Stimulated activated CD4-positive, alpha-beta T cell treated with anti-CD3 and anti-CD28 coated beads, Interleukin-12 subunit alpha, Interleukin-12 subunit beta, amount 100 ng/mL, for 48 hours (primary cell): Measurements from ENCODE around the gene EPS15.
"Not testable (repeated sequence)": the region's sequence is repeated elsewhere in the genome, so short reads cannot be mapped to it uniquely, and the experiment has no call there.

ENCODE experiments used
- DNase-seq, 3 donors: peaks; one replicate each; pipeline ENCODE4 v3.0.0-alpha.2; 2020; ENCODE audit warnings: low read depth in 2 of 3, low spot score in 1 of 3

EPS15 gene

DNA sequence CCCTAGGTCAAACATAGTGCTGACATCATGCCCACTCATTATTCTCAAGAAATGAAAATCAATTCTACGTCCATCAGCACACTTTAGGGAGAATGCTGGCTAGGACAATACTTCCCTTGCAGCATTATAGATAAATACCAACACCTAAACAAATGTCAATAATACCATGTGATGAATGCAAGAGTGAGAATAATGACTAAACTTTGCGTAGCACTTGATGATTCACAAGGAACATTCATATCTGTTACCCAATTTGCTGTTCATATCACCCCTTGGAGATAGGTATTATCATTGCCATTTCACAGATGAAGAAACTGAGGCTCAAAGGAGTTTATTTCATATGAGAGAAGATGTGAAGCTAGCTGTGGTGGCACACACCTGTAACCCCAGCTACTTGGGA lies 24.8 kb upstream of the EPS15 start:
- DNase-seq = no peak

DNA sequence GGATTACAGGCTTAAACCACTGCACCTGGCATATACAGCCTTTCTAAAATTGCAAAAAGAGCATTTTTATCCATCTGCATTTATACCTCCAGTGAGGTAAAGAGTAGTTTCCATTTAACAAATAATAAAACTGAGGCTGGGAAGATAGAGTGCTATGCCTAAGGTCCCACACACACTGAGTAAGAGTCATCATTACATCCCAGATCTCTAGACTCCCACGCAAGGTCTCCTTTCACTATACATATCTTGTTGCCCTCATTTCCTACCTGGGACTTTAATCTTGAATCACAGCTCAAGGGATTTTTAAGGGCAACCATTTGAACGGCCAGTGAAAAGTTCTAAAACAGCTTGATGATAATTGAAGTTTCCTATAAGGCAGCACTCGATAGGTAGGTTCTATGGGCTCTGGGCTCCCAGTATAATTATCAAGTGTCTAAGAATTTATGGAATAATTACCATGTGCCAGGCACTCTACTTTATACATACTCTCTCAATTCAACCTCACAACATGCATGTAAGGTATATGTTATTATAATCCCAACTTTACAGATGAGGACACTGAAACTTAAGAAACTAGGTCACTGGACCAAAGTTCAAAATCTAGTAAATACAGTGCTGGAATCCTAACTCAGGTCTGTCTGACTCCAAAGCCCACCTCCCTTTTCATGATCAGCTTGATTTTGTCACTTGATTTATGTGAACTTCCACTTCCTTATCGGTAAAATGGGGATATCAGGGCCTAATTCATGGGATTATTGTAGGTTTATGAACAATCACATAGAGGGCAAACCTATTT lies 23.3 kb upstream of the EPS15 start:
- no peak for DNase-seq

DNA sequence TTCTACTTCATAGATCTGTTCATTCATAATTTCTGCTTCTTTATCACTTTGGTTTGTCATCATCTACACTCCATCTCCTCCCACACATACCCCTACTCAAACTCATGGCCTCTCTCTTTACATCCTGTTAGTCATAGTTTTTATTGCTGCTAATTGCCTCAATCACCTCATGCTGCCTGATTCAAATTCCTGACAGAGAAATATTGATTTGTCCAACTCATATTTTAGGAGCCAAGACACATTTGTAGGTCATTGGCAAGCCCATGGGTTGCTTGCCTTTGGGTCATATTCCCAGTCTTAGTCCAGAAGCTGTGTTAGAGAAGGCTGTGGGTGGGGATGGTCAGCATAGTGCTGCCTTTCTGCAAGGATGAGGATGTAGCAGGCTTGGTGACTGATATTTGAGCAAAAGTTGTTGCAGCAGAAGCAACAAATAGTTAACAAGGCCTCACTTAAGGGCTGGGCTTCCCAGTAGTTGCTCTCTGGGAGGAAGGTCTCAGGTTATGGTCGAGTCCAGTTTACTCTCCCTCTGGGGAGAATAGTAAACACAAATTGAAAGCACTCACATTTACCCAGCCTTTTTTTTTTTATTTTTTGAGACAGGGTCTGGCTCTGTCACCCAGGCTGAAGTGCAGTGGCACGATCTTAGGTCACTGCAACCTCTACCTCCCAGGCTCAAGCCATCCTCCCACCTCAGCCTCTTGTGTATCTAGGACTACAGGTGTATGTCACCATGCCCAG lies 22.4 kb upstream of the EPS15 start:
- no peak for DNase-seq

DNA sequence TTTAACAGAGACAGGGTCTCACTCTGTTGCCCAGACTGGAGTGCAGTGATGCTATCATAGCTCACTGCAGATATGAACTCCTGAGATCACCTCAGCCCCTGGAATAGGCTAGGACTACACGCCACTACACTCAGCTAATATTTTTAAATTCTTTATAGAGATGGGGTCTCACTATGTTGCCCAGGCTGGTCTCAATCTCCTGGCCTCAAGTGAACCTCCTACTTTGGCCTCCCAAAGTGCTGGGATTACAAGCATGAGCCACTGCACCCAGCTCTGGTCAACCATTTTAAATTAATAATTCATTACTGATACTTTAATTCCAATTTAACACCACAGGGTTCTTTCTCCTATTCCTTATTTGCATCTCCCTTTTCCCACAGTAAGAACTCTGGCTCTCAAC lies 18.5 kb upstream of the EPS15 start:
- DNase-seq = no peak

DNA sequence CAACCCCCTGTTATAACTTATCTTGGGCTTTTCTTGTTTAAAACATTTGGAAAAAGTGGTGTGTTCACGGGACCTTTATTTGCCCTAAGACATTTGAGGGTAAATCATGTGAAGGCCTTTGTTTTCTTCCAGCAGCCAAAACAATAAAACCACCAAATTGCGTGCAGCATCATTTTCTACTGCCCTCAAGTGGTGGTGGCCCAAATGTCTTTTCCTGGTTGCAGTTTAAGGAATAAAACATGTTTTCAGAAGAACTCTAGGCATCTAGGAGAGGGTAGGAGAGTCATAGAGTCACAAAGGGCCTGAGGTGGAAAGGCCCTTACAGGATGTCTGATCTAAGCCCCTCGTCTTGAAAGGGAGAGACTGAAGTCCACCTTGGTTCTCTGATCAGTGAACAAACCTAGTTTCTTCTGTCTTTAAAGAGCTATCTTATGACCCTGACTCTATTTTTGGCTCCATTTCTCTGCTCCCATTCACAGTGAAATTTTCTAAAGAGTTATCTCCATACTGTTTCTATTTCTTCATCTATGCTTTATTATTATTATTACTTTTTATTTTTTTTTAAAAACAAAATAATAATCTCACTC lies 16.0 kb upstream of the EPS15 start:
- DNase-seq = no peak

DNA sequence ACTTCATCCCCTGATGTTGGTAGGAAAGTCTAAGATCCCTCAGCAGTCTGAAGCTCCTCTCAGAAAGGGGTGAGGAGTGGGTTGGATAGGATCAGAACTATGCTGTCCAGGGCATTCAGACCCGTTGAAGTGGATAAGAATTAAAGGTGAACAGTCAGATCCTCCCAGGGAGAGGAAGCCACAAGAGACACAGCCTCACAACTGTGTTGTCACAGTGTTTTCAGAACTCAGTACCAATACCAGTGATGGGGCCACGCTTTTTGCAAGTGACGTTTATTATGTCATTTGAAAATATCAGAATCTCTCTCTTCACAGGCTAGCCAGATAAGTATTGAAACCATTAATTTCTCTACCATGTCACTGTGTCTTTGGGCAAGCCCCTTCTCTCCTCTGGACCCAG lies 15.4 kb upstream of the EPS15 start:
- DNase-seq = no peak

DNA sequence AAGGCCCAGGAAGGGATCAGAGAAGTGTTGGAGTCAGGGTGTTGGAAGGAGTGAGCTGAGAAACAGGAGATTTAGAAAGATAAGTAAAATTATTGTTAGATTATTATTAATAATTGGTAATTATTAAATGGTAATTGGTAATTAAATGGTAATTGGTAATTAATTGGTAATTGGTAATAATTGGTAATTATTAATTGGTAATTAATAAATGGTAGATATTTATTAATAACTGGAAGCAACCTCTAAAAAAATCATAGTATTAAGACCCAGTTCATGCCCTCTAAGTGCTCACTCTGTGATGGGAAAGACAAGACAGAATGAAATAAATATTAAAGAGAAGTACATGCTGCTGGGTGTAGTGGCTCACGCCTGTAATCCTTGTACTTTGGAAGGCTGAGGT lies 13.8 kb upstream of the EPS15 start:
- no peak for DNase-seq

DNA sequence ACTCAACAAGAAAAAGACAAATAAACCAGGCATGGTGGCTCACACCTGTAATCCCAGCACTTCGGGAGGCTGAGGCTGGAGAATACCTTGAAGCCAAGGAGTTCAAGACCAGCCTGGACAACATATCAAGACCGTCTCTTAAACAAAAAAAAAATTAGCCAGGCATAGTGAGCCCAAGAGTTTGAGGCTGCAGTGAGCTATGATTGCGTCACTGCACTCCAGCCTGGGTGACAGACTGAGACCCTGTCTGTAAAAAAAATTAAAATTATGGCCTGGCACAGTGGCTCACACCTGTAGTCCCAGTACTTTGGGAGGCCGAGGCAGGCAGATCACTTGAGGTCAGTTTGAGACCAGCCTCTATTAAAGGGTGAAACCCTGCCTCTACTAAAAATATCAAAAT lies 11.4 kb upstream of the EPS15 start:
- not testable (repeated sequence) for DNase-seq

DNA sequence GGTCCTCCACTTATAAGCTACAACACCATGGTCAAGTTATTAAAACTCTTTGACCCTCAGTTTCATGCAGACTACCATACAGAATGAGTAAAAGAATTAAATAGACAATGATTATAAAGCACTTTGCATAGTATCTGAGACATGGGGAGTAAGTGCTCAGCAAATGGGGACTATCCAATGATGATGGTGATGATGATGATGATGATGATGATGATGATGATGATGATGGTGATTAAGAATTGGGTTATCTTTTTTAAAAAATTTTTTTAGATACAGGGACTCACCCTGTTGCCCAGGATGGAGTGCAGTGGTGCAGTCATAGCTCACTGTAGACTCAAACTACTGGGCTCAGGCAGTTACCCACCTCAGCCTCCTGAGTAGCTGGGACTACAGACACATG lies 8.1 kb upstream of the EPS15 start:
- no peak for DNase-seq

DNA sequence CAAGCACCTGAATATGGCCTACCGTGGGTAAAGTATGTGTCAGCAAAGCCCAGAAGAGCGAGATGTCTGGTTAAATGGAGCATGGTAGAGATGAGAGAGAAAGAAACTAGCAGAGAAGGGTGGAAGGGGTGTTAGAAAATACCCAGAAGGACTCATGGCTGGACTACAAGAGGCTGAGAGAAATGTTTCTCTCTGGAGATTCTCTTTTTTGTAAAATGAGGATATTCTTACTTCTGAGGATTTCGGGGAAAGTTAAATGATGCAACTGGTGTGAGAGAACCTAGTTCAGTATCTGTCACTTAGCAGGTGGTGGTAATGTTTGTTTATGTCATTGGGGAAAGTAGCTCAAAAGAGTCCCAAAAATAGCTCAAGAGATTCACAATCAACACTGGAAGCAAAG lies 7.2 kb upstream of the EPS15 start:
- no peak for DNase-seq

DNA sequence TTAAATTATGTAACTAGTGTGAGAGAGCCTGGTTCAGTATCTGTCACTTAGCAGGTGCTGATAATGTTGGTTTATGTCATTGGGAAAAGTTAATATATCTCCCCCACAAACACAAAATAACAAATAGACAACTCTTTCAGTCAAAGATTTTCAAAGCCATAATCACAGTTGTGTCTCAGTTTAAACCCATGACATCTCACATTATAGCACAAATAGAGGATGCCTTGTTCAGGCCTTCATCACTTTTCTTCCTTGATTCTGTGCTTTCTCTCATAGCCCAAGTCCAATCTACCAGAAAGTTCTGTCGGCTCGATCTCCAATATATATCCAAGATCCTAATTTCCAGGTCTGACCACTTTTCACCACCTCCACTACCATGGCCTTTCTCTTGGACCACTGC lies 6.2 kb upstream of the EPS15 start:
- no peak for DNase-seq

DNA sequence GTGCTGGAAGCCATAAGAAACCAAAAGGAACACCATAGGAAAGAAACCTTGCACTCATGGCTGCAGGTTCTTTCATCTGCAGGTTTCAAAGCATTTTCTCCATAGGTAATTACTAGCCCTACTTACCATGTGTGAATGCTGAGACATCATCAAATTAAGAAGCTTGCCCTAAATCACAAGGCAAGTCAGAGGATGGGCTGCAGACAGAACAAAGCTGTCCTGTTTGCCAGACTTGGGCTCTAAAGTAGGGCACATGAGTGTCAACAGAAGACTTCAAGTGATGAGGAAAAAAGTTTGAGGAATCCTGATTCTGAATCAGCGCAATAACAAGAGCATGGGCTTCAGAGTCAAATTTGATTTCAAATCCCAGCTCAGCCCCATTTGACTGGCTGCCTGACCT lies 5.8 kb upstream of the EPS15 start:
- no peak for DNase-seq

DNA sequence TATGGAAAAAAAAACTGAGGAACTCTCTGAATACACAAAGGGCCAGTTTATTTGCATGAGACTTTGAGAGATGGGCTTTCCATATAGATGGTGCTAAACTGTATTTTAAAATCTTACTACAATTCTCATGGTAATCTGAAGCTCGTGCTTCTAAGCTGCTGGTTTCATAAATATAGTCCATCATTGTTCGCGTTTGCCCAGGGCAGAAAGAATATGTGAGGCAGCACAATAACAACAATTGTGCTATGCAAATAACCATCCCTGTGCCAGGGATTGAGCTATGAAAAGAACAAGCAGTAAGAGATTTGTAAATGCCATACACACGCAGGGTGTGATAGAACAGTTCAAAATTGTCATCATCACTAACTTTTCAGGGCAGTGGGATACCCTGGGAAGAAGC lies 4.9 kb upstream of the EPS15 start:
- DNase-seq = no peak

DNA sequence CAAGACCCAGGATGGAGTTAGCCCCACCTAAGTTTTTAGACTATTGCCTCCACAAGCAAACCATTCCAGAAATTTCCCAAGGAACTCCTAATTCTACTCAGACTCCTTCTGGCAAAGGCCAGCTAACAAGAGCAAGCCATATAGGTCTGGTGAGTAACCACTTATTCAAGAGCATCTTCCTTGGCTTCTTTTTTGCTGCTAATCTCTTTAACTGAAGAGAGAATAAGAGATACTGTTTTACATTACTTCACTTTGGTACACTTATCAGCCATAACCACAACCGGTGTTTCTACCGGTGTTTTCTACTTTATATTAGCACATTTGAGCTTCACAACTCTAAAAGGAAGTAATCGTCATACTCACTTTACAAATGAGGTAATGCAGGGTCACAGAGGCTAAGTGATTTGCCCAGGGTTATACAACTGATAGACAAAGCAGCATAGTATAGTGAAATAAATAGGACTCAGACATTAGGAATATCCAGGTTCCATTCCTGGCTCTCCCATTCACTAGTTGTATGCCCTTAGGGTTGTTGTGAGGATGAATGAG lies 1.7 kb upstream of the EPS15 start:
- DNase-seq = no peak

DNA sequence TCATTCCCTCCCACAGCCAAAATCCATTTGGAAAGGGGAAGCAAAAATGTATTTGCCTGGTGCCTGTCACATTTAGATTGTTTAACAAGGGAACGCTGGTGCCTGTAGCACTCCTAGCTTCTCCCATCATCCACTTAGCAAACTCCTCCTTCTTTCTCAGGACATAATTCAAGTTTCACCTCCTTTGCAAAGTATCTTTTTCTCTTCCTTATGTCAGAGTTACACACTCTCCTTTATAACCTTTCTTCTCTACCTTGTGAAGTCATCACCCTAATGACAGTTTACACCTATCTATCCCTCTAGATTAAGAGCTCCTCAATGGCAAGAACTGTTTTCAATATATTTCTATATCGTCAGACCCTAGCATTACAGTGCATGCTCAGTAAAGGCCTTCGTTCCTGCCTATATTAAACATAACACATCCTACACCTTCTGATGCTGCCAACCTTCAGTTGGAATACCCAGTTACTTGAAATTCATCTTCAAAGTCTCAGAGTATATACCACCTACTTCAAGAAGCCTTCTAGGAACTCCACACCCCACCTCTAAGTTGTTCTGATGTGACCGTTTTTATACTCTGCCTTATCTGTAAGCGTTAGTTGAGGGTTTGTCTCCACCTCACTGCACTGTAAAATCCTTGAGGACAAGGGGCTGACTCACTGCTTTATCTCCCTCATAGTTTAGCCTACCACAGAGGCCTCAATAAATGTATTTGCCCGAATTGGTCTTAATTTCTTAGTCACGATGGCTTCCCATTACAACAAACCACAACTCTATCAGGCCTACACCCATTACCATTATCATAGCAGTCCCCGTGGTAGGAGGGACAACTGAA lies 1.0 kb upstream of the EPS15 start:
- no peak for DNase-seq

DNA sequence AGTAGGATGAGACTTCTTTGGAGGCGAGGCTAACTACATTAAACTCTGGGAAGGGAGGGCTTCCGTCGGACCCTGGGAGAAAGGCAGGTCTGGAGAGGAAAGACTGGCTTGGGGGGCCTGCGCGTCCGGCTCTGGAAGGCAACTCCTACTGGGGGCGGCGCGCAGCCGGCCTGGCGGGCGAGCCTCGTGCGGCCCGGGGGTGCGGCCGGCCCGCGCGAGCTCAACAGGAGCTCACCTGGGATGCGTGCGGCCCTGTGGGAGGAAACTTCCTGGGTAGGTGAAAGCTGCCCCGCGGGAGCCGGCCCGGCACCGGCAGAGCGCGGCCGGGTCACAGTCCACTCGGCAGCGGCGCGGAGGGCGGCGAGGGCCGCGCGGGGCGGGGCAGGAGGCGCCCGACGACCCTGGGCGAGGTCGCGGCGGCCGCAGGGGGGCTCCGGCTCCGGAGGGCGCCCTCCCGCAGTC lies 449 bp downstream of the EPS15 start:
- DNase-seq = peak in 1 of 3 donors; percentile 34

DNA sequence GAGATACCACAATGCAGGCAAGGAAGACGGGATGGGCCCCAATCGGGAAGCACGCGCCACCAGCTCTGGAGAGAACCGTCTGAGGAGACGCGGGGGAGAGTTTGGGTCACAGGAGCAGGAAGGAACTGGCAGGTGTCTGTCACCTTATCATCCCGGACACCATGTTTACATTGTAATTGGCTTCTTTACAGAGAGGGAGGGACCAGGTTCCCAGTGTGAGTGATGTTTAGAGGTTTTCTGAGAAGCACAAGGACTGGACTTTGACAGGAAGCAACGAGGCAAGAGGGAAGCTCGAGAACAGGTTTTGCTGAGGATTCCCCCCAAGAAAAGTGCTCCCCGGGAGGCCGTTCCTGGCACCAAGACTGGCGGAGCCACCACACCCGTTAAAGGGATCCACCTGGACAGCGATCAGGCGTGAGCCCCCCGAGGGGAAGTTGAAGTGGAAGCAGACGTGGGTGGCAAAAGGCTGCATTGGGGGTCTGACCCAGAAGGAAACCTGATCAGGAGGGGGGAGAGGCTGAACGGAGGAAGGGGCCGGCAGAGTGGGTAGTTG lies 957 bp downstream of the EPS15 start:
- DNase-seq = peak in 2 of 3 donors; percentile 16 to 22

DNA sequence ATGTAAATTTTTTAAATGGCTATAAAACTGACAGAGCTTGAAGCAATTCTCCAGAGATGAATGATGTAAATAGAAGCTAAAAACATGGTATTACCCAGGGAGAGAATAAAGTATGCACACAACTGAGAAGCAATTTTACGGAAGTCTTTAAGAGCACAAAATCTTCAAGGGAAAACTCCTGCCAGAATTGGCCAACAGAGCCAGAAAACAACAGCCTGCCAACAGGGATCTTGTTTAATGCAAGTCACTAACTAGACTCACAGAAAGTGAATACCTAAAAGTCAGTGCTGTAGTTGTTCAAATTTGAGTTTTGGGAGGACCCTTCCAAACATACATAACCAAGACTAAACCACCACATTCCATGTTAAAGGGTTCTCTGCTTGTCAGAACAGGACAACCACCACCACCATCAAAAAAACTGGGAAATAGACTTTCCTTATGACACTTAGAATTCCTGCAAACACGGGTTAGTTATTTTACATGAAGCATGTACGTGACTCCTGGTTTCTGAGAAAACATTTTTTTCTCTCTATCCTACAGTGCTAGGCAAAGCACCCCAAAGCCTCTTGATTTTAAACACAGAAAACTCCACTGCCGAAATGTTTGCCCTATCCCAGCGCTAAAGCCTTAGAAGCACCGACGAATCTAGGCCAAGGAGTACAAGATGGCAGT lies 1.6 kb downstream of the EPS15 start:
- no peak for DNase-seq

DNA sequence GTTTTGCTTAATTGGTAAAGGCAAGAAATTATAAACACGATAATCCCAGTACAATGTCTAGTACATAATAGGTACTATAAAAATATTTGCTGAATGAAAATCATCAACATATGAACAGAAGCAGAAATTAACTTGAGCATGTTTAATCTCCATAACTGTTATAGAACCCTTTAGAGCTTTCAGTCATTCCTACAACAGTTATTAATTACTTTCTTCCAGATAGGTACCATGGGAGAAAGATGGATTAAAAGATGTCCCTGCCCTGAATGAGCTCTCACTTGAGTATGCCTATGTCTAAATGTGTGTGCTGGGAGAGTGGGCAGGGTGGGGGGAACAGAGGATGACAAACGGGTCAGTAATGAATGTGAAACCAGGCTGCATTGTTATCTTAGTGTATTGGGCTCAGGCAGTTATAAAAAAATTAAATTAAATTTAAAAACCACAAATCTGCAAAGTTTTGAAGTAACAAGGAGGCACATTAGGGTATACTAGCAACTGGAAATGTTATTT lies 2.4 kb downstream of the EPS15 start:
- DNase-seq = no peak
